Stomach (tissue), 9 donors: Measurements from ENCODE around the gene PDGFD. TPM values are rescaled to one million over a fixed set of nuclear protein-coding genes. Genes with fewer than 3 reads are reported as not detected.

Experiments used
- DNase-seq, 2 donors: peaks; one replicate each; pipeline versions ENCODE4 v3.0.0 to v3.0.0-alpha.2; 2013 to 2019
- H3K27ac ChIP-seq, 5 donors: fragments of 200-600 bp in 4 of 5; sonication (generic) in 4 of 5; one replicate each; pipeline ENCODE4 v1.5.1; 2013 to 2019; ENCODE audit warnings: mild to moderate bottlenecking in 1 of 5, moderate library complexity in 1 of 5
- H3K27me3 ChIP-seq, 3 donors: fragments of 200-600 bp; sonication (generic); one replicate each; pipeline ENCODE4 v1.5.1; 2017 to 2019; ENCODE audit warnings: mixed run types in 1 of 3
- H3K36me3 ChIP-seq, 4 donors: fragments of 200-600 bp; sonication (generic); 1 replicate in 3 of 4; 2 replicates in 1 of 4; pipeline ENCODE4 v1.5.1; 2016 to 2019
- H3K4me1 ChIP-seq, 4 donors: fragments of 200-600 bp; sonication (generic); one replicate each; pipeline ENCODE4 v1.5.1; 2016 to 2019
- H3K4me3 ChIP-seq, 4 donors: fragments of 200-600 bp; sonication (generic) in 3 of 4; one replicate each; pipeline ENCODE4 v1.5.1; 2016 to 2019; ENCODE audit warnings: mild to moderate bottlenecking in 1 of 4
- H3K9me3 ChIP-seq, 4 donors: fragments of 200-600 bp; sonication (generic); one replicate each; pipeline ENCODE4 v1.5.1; 2016 to 2019
- EP300 ChIP-seq: sonication (generic); formaldehyde crosslinking; IDR thresholded peaks from one replicate; pipeline ENCODE4 v1.6.1; 2017; ENCODE audit warnings: antibody characterized with exemption
- POLR2A ChIP-seq, 4 donors: fragments of 450-650 bp; IDR thresholded peaks; one replicate each; pipeline ENCODE4 v1.6.1; 2016; ENCODE audit warnings: antibody characterized with exemption in 4 of 4, control low read depth in 2 of 4, mild to moderate bottlenecking in 1 of 4, moderate library complexity in 1 of 4
- POLR2AphosphoS5 ChIP-seq, 3 donors: sonication (generic); formaldehyde crosslinking; IDR thresholded peaks; one replicate each; pipeline ENCODE4 v1.6.1; 2016; ENCODE audit warnings: antibody characterized with exemption in 3 of 3
- WGBS, 5 donors: extraction: QIAGEN DNeasy Blood & Tissue Kit in 3 of 5; methylation state at CpG; one replicate each; pipeline versions ENCODE4 v1.1.5 to v1.1.7; 2013 to 2018; 5-methylcytosine and 5-hydroxymethylcytosine counted together
- intact Hi-C: fragments of 100-400 bp; cut with DNase I; formaldehyde crosslinking; loops from one replicate; pipeline ENCODE4 v1.15.1; 2023; ENCODE audit warnings: low total_unique reads
- polyA plus RNA-seq, 3 donors: library from polyadenylated mRNA; stranded (reverse); fragments of 200-250 nt; gene quantifications; one replicate each; pipeline ENCODE4 v1.2.3, GENCODE V29; 2013
- total RNA-seq, 5 donors: library from RNA; depleted of rRNA; stranded (reverse); fragments of >200 nt; gene quantifications; one replicate each; pipeline versions ENCODE4 v1.1.0 to v1.2.3, GENCODE V29; 2014 to 2016
- TF ChIP-seq, protein P1 (sequence below), 7 experiments: fragments of 450-650 bp in 4 of 7; fragments of 200-600 bp in 3 of 7; sonication (generic) in 3 of 7; IDR thresholded peaks; one replicate each; pipeline ENCODE4 v1.5.1; 2016 to 2019; ENCODE audit warnings: antibody characterized with exemption in 7 of 7, control low read depth in 2 of 7, mild to moderate bottlenecking in 1 of 7
- donor health status: healthy with polysubstance abuse.
- donor health status: Bipolar disorder and iron deficiency.
- donor health status: healthy.

The PDGFD gene
- total and polyA plus RNA-seq, 8 donors, result 2.4 to 41.5 (median 9.0) TPM; not detected in 1

DNA sequence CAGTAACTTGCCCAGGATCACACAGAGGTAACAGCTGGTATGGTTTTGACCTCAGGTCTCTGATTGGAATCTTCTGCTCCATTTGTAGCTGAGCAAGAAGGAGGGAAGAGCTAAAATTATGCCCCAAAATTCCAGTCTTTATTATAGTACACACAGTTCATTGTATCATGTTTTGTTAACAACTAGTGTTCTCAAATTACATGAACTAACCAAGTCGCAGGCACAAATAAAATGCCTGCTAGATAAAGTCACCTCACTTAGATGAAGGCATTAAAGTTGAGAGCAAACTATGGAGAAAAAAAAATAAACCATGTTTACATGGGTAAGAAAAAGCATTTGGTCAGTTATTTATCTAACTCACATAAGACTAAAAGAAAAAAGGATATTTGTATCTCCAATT lies 58.8 kb downstream of the PDGFD start:
- Histone ChIP-seq H3K27ac (no peak overlapping the region), H3K4me1 (peaks cover 0 to 17% (median 0%) of the 10 kb centered on the region in 4 donors), H3K27me3 (no peaks in the 10 kb centered on the region), H3K4me3 (no peak overlapping the region), H3K9me3 (no peaks in the 10 kb centered on the region), H3K36me3 (no peaks in the 10 kb centered on the region)
- TF ChIP-seq, protein P1, sequence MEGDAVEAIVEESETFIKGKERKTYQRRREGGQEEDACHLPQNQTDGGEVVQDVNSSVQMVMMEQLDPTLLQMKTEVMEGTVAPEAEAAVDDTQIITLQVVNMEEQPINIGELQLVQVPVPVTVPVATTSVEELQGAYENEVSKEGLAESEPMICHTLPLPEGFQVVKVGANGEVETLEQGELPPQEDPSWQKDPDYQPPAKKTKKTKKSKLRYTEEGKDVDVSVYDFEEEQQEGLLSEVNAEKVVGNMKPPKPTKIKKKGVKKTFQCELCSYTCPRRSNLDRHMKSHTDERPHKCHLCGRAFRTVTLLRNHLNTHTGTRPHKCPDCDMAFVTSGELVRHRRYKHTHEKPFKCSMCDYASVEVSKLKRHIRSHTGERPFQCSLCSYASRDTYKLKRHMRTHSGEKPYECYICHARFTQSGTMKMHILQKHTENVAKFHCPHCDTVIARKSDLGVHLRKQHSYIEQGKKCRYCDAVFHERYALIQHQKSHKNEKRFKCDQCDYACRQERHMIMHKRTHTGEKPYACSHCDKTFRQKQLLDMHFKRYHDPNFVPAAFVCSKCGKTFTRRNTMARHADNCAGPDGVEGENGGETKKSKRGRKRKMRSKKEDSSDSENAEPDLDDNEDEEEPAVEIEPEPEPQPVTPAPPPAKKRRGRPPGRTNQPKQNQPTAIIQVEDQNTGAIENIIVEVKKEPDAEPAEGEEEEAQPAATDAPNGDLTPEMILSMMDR (IDR thresholded peaks at IDR 0.05), result no peak
- intact Hi-C loops, result no loop called here
- DNase-seq, result no peak
- WGBS, 5 donors, result 26 to 57% (median 42%) methylated on average over 1 of the region's 1 CpG

DNA sequence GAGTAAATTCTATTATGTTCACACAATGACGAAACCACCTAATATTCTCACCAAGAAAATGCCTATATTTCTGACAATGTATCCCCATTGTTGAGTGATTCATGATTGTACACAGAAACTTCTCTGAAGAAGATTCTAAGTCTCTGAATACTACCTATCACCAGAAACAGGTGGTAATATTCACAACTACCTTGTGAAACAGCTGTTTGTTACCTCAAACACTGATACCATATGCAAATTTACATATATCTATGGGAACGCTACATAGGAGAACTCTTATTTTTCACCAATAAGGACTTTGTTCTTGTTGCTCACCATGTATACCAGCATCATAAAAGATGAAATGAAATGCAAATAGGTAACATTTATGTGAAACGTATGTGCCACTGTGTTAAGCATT lies 59.3 kb downstream of the PDGFD start:
- H3K4me1 ChIP-seq, result peaks cover 0 to 17% (median 0%) of the 10 kb centered on the region in 4 donors
- no peak for TF ChIP-seq EP300
- no peak for TF ChIP-seq POLR2A (IDR thresholded peaks at IDR 0.05)
- TF ChIP-seq POLR2AphosphoS5 (IDR thresholded peaks at IDR 0.05), result no peak
- TF ChIP-seq, protein P1 (IDR thresholded peaks at IDR 0.05), result no peak
- WGBS, 5 donors, result 82 to 88% (median 87%) methylated on average over 3 of the region's 3 CpGs
- H3K27me3 ChIP-seq, result no peaks in the 10 kb centered on the region
- no peaks in the 10 kb centered on the region for H3K36me3 ChIP-seq
- intact Hi-C loops, result no loop called here
- no peak for DNase-seq
- H3K27ac ChIP-seq, result no peak overlapping the region
- no peak overlapping the region for H3K4me3 ChIP-seq
- no peaks in the 10 kb centered on the region for H3K9me3 ChIP-seq

DNA sequence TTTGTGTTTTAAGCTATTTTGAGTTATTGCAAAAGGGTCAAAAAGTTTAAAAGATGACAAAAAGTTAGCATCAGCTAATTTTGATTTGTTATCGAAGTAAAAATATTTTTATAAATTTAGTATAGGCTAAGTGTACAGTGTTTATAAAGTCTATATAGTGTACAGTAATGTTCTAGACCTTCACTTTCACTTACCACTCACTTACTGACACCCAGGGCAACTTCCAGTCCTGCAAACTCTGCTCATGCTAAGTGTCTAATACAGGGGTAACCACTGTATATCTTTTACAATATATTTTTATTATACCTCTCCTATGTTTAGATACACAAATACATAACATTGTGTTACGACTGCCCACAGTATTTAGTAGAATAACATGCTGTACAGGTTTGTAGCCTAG lies 59.7 kb downstream of the PDGFD start:
- Histone ChIP-seq H3K27ac (no peak overlapping the region), H3K27me3 (no peaks in the 10 kb centered on the region), H3K4me3 (no peak overlapping the region), H3K9me3 (no peaks in the 10 kb centered on the region), H3K36me3 (no peaks in the 10 kb centered on the region), H3K4me1 (peaks cover 0 to 17% (median 0%) of the 10 kb centered on the region in 4 donors)
- intact Hi-C loops, result no loop called here
- no peak for TF ChIP-seq POLR2AphosphoS5 (IDR thresholded peaks at IDR 0.05)
- no peak for DNase-seq
- 56 to 93% (median 90%) methylated on average over 2 of the region's 2 CpGs for WGBS, 5 donors

DNA sequence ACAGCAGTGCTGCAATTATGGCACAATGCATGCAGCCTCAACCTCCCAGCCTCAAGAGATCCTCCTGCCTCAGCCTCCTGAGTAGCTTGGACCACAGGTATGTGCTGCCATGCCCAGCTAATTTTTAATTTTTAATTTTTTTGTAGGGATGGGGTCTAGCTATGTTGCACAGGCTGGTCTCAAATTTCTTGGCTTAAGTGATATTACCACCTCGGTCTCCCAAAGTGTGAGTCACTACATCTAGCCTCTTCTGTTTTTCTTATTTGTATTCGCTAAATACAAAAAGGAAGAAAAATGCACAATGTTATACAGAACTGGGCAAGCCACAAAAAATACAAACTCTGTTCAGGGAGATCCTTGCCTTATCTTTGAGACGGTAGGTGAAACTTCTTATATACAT lies 65.4 kb downstream of the PDGFD start:
- H3K9me3 ChIP-seq, result no peaks in the 10 kb centered on the region
- intact Hi-C loops, result no loop called here
- 22 to 62% (median 50%) methylated on average over 3 of the region's 3 CpGs for WGBS, 5 donors
- peaks cover 0 to 13% (median 3%) of the 10 kb centered on the region in 4 donors for H3K4me1 ChIP-seq
- no peak overlapping the region for H3K27ac ChIP-seq
- no peak for TF ChIP-seq POLR2AphosphoS5 (IDR thresholded peaks at IDR 0.05)
- no peak for TF ChIP-seq POLR2A (IDR thresholded peaks at IDR 0.05)
- TF ChIP-seq EP300, result no peak
- TF ChIP-seq, protein P1 (IDR thresholded peaks at IDR 0.05), result no peak
- DNase-seq, result no peak
- H3K27me3 ChIP-seq, result no peaks in the 10 kb centered on the region
- no peak overlapping the region for H3K4me3 ChIP-seq
- no peaks in the 10 kb centered on the region for H3K36me3 ChIP-seq

DNA sequence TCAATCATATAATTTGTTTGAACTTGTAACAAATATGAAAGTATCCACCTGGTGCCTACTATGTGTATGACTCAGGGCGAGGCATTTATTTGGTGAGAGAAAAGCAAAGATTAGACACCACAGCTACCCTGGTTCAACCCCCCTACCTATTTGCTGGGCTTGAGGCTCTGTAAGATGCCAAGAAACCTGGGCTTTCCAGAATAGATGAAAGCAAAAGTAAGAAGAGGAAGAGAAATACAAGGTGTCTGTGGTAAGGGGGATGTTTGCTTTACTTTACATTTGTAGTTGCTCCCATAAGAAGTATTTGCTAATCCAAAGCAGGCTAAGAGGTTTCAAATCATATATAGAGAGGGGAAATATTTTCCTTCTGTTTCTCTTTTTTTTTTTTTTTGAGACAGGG lies 65.8 kb downstream of the PDGFD start:
- intact Hi-C loops, result no loop called here
- no peak for DNase-seq
- peaks cover 0 to 15% (median 5%) of the 10 kb centered on the region in 4 donors for H3K4me1 ChIP-seq
- WGBS, 5 donors, result 91 to 100% (median 94%) methylated on average over 1 of the region's 1 CpG
- H3K36me3 ChIP-seq, result no peaks in the 10 kb centered on the region
- TF ChIP-seq, protein P1 (IDR thresholded peaks at IDR 0.05), result no peak
- TF ChIP-seq EP300 (no peak), POLR2A (IDR thresholded peaks at IDR 0.05) (no peak), POLR2AphosphoS5 (IDR thresholded peaks at IDR 0.05) (no peak)
- H3K27ac ChIP-seq, result no peak overlapping the region
- no peaks in the 10 kb centered on the region for H3K9me3 ChIP-seq
- H3K4me3 ChIP-seq, result no peak overlapping the region
- no peaks in the 10 kb centered on the region for H3K27me3 ChIP-seq
